HG02571 (cell line): Measurements from ENCODE around the gene UPB1.

Experiments used
- ATAC-seq: cut with Tn5 transposase; IDR thresholded peaks from one replicate; pipeline ENCODE4 v1.9.1; 2021; ENCODE audit warnings: mild to moderate bottlenecking, moderate library complexity; ENCODE audit not compliant: unreplicated experiment

The UPB1 gene

DNA sequence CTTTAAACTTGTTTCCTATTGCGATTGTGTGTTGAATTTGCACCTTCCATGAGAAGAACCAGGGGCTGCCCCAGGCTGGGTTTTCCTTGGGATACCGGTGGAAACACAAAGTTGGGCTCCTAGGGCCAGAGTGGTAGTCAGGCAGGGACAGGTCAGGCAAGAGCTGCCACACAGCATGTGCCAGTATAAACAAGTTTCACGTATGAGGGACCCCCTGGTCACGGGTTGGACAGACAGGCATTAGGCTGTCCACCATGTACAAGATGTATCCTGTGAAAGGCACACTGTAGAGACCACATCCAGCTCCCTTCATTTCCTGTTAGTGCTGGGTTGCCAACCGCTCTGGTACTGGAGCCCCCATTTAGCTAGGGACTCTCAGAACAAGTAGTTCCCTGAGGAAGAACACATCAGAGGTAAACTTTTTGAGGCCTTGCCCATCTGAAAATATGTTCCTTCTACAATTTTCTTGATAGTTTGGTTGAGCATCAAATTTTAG, 8.8 kb downstream of the UPB1 start:
- ATAC-seq, result no peak

DNA sequence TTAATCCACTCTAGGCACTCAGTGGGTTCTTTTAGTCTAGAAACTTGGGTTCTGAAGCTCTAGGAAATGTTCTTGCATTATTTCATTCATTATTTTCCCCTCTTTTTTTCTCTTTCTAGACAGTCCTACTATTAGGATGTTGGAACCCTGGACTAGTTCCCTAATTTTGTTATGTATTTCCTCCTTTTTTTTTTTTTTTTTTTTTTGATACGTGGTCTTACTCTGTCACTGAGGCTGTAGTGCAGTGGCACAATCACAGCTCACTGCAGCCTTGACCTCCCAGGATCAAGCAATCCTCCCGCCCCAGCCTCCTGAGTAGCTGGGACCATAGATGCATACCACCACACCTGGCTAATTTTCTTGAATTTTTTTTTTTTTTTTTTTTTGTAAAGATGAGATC, 9.4 kb downstream of the UPB1 start:
- ATAC-seq, result no peak

DNA sequence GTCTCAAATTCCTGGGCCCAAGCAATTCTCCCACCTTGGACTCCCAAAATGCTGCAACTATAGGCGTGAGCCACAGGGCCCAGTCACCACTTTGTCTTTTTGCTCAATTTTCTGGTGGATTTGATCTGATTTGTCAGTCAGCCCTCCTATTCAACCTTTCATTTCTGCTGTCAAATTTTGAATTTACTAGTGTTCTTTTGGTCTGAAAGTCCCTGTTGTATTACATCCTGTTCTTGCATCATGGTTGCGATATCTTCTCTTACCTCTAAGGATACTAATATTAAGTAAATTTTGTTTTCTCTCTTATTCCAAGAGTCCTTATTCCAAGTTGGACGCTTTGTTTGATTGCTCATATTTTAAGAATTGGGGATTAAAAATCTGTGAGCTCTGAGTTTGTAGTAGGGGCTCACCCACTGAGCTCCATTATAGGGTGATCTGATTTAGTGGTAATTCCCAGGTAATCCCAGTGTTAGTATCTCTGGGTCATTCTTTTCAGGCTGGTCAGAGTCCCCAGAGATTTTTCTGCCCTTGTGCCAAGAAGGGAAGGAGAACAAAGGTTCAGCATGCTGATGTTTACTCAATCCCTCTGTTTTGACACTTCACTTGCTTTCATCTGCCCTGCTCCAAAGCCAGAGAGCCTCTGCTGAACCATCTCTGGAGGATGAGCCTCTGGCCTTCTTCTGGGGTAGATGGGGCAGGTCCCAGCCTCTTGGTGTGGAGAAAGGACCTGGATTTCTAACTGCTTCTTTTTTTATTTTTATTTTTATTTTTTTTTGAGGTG, 10.0 kb downstream of the UPB1 start:
- no peak for ATAC-seq

DNA sequence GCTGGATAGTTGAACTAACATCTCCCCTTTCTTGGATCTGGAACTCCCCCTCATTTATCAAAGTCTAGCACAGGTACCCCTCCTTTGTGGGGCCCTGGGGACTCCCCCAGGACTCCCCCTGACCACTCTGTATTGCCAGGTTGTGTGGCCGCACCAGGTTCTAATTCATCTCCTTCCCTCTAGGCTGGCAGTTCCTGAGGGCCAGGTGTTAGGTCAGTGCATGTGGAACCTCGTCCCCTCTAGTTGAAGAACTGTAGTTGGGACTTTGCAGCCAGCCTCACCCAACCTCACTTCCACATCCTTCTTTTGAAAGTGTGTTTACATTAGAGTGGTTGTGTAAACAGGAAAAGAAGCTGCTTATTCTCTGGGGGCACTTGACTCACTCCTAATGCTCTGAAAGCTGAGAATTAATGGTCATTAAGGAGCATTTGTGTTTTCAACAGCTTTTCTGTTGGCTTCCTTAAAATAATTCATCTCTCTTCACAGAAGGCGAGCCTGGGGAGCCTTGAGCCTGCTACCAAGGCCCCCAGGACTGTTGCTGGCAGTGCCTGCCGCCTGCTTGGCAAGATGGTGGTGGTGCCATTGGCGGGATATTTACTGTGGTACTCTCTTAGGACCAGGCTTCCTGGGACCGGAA, 11.8 kb downstream of the UPB1 start:
- ATAC-seq, result no peak

DNA sequence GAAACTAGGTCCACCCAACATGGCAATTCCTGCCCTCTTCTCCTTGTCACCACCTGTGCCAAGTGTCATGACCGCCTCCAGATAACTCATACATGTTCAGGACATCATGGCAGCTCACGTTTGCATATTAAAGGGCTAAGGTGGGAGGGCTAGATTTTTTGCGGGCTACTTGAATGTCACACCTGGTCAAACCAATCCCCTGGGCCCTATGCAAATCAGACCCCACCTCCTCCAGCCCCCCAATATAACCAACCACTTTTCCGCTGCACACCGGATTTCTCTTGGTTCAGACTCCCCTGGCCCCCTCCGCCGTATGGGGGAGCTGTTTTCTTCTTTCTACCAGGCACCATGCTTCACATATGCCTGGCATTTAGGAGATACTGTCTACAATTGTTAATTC, 12.6 kb downstream of the UPB1 start:
- ATAC-seq, result no peak

DNA sequence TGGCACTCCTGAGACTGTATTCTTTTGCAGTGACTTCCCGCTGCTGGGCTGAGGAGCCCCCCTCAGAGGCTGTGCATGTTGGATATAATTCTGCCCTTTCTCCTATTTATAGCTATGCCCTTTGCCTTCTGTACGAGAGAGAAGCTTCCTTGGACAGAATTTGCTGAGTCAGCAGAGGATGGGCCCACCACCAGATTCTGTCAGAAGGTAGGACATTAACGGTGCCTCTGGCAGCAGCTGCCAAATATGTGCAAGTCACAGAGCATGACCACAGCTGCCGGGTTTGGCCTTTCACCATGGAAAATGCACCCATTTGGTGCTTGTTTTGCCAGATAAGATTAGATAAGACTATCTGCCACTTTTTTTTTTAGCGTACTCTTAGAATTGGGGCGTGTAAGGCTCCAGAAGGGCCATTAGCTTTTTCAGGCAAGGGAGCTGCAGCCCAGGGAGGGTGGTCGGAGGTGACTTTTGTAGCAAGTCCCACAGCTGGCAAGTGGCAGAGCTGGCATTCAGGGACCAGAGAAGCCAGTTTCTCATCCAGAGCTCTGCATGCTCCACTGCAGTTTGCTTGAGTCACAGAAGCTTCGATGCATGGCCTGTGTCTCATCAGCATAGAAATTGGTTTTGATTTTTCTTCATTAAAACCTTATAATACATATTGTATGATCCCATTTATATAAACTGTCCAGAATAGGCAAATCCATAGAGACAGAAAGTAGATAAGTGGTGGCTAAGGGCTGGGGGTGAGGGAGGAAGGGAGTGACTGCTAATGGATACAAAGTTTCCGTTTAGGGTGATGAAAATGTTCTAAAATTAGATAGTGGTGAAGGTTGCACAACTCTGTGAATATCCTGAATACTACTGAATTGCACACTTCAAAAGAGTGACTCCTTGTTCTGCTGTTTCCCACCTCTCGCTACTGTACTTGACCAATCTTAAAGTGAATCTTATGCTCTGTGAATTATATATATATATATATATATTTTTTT, 15.8 kb downstream of the UPB1 start:
- ATAC-seq, result no peak

DNA sequence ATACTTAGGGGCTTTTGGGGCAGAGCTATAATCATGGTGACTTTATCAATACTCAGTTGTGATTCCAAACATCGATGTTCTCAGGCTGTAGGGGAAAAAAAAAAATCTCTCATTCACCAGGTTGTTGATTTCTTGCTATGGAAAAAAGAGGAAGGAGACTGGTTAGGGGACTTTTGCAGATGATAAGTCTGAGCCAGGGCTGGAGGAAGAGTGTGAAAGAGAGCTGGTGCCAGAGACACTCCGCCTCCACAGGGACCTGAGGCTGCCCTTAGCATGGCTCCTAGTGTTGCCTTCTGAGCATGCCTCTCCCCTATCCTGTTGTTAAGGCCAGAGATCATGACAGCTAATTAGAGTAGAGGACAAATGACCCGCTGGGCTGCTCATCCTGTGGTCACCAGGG, 16.9 kb downstream of the UPB1 start:
- ATAC-seq, result no peak

DNA sequence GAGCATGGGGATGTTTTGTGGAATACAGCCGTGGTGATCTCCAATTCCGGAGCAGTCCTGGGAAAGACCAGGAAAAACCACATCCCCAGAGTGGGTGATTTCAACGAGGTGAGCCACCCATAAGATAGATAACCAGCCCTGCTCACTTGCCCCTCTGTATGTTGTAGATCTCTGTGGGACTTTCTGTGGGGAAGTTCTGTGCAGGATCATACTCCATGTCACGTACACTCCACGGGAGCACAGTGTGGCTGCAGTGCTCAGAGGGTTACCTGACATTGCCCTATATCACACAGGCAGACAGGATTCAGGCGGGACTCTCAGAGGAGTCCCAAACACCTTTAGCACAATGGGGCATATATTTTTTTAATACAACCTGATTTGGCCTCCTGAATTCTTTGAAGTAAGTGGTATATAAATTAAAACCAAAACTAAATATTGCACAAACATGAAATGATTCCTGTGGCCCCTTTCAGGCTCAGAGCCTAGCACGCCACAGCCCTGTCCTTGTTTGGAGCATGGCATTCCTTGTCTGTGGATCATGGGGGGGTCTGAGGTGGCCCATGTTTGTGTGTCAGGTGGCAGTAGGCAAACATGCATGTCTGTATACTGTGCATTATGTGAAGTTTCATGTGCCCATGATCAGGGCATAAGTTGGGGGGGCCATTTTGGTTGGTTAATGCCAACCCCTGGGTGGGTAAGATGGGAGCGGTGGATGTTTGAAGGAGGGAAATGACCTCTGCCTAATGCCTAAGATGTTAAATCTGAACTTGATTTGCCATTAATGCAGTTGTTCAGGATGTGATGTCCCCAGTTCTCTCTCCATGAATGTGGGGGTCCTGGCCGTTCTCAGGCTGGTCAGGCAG, 18.5 kb downstream of the UPB1 start:
- ATAC-seq, result no peak

DNA sequence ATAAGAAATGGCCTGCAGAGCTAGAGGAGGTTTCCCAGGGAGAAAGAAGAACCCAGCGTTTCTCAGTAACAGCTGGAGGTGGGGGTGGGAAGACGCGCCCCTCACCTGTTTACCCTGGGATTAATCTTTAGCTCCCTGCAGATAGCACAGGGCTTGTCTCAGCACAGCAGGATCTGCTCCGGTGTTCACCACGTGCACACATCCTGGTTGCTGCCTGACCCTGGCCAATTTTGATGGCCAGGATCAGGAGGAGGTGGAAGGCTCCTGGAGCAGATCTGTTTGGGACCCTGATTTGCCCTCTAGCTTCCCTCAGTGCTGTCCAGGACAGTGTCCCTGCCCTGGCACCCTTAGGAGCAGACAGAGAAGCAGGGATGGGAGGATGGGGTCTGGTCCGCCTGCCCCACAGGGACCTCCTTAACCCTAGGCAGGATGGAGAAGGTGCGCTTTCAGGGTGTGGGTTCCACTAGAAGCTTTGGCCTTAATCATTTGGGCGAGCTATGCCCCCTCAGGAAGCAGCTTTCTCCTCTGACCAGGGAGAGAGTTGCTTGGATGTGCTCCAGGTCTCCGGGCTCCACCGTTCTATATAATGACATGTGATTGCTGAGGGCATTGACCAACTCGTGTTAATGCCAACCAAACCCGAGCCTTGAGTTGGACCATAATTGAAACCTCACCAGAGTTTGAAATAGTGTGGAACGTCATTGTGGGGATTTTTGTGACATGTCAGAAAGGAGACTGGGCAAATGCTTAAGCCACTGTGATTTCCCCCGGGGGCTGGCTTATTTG, 19.3 kb downstream of the UPB1 start:
- ATAC-seq, result no peak

DNA sequence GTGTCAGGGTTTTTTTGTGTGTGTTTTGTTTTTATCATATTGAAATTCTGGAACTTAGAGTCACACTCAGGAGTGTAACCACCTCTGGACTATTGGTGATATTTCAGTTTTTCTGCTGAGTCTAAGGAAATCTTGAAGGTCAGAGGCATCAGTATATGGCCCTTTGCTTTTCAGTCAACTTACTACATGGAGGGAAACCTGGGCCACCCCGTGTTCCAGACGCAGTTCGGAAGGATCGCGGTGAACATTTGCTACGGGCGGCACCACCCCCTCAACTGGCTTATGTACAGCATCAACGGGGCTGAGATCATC, 19.9 kb downstream of the UPB1 start:
- ATAC-seq, result no peak

DNA sequence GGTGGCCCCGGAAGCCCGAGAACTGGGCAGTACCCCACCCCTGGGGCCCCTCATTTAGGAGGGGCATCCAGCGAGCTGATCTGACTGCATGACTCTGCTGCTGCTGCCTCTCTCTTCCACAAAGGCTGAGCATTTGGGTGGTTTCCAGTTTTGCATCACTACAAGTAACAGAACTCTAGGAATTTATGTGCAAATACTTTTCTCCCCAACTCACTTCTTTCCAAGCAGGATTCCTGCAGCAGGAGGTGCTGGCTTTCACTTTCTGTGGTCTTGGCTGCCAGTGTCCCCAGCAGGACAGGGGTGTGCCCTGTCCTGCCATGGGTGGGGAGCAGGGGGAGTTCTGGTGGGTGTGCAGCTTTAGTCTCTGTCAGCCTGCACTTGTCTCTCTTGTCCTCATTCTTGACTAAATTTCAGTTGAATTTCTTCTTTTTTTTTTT, 21.2 kb downstream of the UPB1 start:
- ATAC-seq, result no peak

DNA sequence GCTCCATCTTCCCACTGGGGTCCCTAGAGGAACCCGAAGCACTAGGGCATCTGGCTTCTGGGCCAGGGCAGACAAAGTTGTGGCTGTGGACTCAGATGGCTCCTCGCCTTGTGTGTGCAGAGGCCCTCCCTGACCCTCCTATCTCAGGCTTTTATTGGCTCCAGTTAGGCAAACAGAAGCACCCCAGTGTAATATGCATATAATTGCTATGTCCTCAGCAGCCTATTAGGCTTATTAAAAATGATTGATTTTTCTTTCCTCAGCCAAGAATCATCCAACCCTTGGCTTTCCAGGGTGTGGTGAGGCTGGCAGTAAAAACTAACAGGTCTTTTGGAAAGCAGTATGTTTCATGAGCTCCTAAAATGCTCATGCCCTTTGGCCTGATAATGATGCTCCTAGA, 22.3 kb downstream of the UPB1 start:
- ATAC-seq, result no peak

DNA sequence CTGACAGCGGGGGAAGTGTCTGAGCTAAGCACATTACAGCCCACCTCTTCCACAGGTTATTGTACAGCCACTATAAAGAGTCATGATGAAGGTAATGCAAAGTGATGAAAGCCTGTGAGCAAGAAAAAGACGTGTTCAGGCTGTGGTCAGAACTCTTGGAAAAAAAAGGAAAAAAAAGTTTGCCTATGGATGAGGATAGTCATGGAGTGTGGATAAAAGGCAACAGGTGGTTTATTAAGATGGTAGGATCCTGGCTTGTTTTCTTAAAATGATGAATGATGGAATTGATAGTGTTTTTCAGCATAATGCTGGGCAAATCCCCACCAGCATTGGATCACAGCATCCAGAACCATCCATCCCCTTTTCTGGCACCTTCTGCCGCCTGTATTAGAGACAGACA, 23.1 kb downstream of the UPB1 start:
- no peak for ATAC-seq

DNA sequence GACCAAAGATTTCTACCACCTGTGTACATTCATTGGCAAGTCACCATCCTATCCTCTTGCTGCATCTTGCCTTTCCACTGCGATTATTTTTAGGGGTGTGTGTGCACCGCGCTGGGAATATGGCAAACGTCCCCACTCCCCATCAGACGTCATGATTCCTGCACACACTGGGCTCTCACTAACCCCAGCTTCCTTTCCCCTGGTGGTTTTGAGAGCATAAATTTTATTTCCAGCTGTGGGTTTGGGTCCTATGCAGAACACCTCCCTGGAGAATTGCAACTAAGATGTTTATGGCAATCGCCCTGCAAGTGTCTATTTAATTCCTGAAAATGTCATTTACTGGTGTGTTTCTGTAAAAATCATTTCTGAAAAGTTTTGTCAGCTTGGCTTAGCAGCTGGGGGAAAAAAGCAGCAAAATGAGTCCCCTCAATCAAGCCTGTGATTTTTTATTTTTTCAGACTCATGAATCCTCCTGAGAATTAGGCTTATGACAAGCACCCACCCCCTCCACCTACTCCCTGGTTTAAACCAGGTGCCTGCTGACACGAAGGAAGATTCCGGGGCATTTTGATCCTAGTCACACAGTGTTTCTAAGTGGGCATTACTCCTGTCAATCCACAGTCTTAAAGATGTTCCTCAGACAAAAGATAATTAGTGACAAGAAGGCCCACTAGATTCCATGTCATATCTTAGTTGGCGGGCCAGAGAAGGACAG, 23.8 kb downstream of the UPB1 start:
- ATAC-seq, result no peak

DNA sequence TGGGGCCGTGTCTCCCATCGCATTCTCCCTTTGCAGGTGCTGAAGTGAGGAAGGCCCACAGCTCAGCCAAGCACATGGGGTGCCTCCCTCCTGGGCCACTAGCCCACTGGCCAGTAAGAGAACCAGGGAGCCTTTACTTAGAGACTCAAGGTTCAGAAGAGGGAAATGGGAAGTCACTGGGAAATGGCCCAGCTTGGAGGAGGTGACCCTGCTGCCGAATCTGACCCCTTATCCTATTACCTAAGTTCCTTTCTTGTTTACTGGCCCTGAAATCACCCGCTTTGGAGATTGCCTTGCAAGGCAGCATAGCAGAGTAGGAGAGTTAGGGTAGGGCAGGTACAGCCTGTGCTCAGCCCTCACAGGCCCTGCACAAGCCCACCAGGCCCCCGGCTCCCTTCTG, 24.4 kb downstream of the UPB1 start:
- ATAC-seq, result no peak

DNA sequence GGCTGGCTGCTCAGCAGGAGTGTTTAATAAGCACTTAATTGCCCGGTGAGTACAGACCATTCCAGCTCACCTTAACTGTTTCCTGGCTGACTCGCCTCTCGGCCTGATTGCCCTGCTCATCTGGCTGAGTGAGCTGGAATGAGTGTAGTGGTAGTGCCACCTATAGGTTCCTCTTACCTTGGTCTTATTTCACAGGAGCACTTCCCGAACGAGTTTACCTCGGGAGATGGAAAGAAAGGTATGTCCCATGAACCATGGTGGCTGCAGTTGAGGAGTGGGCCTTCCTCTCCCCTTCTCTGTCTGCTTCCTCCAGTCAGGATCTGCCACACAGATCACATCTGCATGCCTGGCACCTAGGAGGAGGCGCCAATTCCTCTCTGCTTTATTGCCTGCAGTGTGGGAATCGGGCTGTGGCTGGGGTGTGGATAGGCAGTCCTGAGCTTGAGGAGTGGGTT, 26.7 kb downstream of the UPB1 start:
- ATAC-seq, result no peak

DNA sequence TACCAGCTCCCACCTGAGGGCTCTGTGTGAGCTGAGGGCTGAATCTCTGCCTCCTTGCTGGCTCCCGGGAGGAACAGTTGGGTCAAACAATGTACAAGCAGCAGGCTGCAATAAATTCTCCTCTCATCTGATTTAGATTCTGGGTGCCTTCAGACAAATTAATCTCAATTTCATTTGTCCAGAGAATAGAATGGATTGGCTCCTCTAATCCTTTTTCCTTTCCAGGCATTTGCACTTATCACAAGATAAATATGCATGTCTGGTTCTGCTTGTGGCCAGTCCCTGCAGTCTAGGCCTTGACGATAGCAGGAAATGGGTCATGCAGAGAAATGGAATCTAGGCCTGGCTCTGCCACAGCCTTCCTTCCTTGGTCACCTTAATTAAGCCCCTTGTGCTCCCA, 28.7 kb downstream of the UPB1 start:
- no peak for ATAC-seq

DNA sequence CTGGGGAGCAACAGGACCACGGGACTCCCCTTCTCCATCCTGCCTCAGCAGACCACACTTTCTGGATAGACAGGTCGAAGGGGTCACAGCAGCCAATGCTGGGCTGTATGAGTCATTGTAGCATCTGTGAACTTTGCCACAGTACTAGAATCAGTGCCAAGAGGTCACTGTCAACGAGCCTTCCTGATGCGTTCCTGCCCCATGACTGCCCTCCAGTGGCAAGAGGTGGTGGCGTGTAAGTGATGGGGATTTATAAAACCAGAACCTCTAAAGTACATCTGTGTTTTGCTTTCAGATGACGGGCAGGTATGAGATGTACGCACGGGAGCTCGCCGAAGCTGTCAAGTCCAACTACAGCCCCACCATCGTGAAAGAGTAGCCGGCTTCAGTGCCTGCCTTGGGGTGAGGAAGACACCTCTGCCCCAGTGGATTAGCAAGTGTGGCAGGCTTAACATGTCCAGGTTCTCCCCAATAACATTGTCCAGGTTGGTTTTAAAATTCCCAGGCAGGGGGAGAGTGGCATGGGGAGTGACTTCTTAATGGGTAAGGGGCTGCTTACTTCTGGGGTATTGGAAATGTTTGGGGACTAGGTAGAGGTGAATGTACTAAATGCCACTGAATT, 30.4 kb downstream of the UPB1 start:
- ATAC-seq, result peak; percentile 66

DNA sequence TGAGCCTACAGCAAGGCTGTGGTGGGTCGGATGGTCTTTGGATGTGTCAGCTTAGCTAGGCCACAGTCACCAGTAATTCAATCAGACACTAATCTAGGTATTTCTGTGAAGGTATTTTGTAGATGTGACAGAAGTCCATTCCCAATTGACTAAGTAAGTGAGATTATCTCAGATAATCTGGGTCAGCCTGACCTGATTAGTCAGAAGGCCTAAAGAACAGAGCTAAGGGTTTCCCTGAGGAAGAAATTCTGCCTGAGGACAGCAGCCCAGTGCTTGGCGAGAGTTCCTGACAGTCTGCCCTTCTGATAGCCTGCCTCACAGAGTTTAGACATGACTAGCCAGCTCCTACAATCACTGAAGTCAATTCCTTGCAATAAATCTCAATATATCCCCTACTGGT, 31.1 kb downstream of the UPB1 start:
- ATAC-seq, result no peak
